GM13976 (cell line): ENCODE measurements around the gene EXOC1L.
A peak's percentile ranks its signal among the peaks of the same experiment; 100 is the strongest.

ENCODE experiments used
- DNase-seq: peaks from one replicate; pipeline ENCODE4 v3.0.0; 2012; ENCODE audit warnings: low spot score
- in situ Hi-C: fragments of 300-500 bp; cut with MboI; formaldehyde crosslinking; loops from one replicate; pipeline ENCODE4 v1.12.0; 2022; ENCODE audit warnings: low sequenced_read_pairs, mixed read lengths, inconsistent platforms; ENCODE audit not compliant: unreplicated experiment
- TF ChIP-seq, protein P1 (sequence below): IDR thresholded peaks from 2 replicates; pipeline ENCODE4 v1.5.1; 2012; ENCODE audit warnings: borderline replicate concordance, mild to moderate bottlenecking; ENCODE audit not compliant: insufficient read depth; ENCODE audit errors: extremely low read depth, missing control alignments, control extremely low read depth

EXOC1L gene

DNA sequence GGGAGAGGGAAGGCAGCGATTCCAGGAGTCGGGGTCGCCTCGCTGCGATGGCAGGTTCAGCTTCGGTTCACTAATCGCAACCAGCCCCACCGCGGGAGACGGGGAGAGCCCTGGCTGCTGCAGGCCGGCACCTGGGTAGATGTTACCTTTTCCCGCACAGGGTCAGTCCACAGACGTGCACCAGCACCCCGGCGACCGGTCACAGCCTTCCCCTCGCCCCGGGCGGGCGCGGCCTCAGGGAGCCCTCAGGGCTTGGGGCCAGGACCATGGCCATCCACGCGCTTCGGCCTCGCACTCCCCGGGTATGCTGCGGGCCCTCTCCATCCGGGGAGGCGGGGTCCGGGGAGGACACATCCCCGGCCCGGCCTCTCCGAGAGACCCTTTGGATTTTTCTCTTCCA is 26.1 kb upstream of the EXOC1L start:
- peak; percentile 10 for DNase-seq
- TF ChIP-seq, protein P1, sequence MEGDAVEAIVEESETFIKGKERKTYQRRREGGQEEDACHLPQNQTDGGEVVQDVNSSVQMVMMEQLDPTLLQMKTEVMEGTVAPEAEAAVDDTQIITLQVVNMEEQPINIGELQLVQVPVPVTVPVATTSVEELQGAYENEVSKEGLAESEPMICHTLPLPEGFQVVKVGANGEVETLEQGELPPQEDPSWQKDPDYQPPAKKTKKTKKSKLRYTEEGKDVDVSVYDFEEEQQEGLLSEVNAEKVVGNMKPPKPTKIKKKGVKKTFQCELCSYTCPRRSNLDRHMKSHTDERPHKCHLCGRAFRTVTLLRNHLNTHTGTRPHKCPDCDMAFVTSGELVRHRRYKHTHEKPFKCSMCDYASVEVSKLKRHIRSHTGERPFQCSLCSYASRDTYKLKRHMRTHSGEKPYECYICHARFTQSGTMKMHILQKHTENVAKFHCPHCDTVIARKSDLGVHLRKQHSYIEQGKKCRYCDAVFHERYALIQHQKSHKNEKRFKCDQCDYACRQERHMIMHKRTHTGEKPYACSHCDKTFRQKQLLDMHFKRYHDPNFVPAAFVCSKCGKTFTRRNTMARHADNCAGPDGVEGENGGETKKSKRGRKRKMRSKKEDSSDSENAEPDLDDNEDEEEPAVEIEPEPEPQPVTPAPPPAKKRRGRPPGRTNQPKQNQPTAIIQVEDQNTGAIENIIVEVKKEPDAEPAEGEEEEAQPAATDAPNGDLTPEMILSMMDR, result no peak
- in situ Hi-C loops, result no loop called here

DNA sequence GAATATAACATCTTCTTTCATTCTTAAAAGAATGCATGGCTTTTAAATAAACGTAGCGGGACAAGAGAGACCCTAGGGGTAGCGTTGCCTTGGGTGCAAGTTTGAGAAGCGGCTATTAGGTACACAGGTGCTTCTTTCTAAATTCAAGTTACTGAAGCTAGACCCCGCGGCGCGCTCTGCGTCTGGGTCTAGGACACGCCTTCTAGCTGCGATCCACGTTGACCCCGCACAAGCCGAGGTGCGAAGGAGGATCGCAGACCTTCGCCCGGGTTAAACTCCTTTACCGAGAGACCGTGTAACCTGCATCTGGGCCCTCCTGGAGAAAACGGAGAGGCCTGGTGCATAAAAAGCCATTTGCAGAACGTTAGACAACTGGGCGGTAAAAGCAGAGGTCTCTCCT is 25.5 kb upstream of the EXOC1L start:
- TF ChIP-seq, protein P1, result no peak
- DNase-seq, result no peak
- in situ Hi-C loops, result no loop called here

DNA sequence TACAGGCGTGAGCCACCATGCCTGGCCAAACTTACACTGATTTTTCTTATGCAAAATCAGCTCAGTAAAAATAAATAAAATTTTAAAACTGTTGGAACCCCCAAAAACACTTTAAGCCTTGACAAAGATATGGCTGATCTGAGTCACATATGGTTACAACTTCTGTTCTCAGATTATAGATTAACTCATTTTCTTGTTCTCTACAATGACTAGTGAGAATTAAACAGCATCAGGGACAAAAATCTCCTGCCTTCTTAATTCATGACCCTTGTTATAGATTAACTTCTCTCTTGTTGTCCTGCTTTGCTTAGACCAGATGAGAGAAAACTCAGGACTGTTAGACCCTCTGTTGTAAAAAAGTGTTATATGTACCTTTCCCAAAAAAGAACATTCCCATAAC is 24.2 kb upstream of the EXOC1L start:
- in situ Hi-C loops, result no loop called here

DNA sequence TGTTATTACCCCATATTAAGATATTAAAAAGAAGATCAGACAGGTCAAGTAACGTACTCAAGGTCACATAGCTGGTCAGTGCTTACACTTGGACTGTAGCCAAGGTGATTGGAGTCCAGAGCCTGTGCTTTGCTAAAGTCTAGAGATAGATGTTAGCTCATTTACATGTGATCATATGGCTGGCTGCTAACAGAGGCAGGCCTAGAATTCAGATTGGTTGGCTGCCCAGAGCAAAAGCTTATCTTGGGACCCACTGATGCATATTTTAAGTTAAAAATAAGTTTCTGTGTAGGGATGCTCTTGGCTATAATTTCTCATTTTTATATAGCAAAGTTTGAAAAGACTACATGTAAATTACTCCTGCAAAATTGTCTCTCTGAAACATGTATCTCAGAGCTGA is 18.1 kb upstream of the EXOC1L start:
- TF ChIP-seq, protein P1, result no peak
- in situ Hi-C loops, result no loop called here
- no peak for DNase-seq

More for the DNA sequence above, 24.2 kb upstream of the EXOC1L start:
- DNase-seq, result no peak
- TF ChIP-seq, protein P1, result no peak

DNA sequence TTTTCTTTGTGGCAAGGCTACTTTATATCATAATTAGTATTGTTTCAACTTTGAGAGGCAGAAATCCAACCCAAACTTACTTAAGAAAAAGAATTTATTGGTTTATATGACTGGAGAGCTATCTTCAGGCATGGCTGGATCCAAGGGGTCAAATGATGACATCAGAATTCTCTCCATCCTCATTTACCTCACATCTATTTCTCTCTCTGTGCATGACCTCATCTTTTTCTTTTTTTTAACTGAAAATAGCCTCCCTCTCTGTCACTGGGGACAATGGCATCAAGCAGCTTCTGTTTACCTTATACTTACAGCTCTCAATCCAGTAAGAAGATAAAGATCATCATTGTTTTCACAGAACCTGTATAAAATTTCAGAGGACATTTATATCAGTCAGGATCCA is 12.0 kb upstream of the EXOC1L start:
- no peak for DNase-seq
- in situ Hi-C loops, result no loop called here
- TF ChIP-seq, protein P1, result no peak

DNA sequence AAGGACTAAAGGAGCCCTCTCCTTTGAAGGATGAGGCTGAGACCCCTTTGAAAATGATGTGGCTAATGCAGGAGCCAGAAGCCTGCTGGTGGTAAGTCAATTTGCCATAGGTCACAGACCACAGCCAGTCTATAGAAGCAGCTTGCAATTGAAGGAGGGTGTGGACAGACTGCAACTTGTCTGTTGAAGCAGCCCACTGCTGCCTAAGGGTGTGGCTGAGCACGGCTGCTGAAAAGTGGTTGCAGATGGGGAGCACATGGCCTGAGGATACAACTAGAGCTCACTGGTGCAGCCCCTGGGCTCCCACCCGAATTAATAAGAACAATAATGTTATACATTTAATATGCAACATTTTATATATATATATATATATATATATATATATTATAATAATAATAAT is 11.4 kb upstream of the EXOC1L start:
- in situ Hi-C loops, result no loop called here
- TF ChIP-seq, protein P1, result no peak
- no peak for DNase-seq

DNA sequence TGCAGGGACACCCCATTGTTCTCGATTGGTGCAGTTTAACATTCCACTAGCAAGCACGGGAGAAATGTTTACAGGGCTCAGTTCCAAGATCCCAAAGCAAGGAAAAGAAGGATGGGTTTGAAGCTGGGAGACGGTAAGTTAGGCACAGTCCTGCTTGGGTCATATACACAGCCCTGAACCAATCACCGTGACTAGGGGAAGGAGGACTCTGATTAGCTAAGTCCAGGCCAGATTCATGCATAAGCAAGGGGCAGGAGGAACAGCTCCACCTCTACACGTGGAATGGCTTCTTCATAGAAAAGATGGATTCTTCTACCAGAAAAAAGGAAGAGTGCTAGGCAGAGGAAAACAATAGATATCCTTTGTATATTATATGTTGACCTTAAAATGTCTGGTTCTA is 11.0 kb upstream of the EXOC1L start:
- in situ Hi-C loops, result no loop called here

More for the DNA sequence above, 11.0 kb upstream of the EXOC1L start:
- TF ChIP-seq, protein P1, result no peak
- DNase-seq, result no peak
